Activated naive CD4-positive, alpha-beta T cell treated with anti-CD3 and anti-CD28 coated beads, Interleukin-2, amount 10 ng/mL, durations not matched to agents 7 days and 5 days (primary cell): ENCODE data around the gene CHMP4B.

ENCODE experiments used
- CTCF ChIA-PET: fragments of 350-600 bp; sonication (Branson Sonifier 250); formaldehyde crosslinking; loops from one replicate; lab custom pipeline; 2021; ENCODE audit warnings: antibody characterized with exemption; lab: Charles Lee
- DNase-seq: peaks from one replicate; pipeline ENCODE4 v3.0.0-alpha.2; 2020
- H3K27ac Mint-ChIP-seq: one replicate; pipeline ENCODE4 v1.8.0; 2021; ENCODE audit warnings: mild to moderate bottlenecking, moderate library complexity, mixed read lengths
- H3K27me3 Mint-ChIP-seq: one replicate; pipeline ENCODE4 v1.8.0; 2021; ENCODE audit warnings: mild to moderate bottlenecking, mixed read lengths
- H3K36me3 Mint-ChIP-seq: one replicate; pipeline ENCODE4 v1.8.0; 2021; ENCODE audit warnings: mixed read lengths
- H3K4me1 Mint-ChIP-seq: one replicate; pipeline ENCODE4 v1.8.0; 2021; ENCODE audit warnings: mixed read lengths
- H3K4me3 Mint-ChIP-seq: one replicate; pipeline ENCODE4 v1.8.0; 2021; ENCODE audit warnings: mild to moderate bottlenecking, moderate library complexity, mixed read lengths
- H3K9me3 Mint-ChIP-seq: one replicate; pipeline ENCODE4 v1.8.0; 2021; ENCODE audit warnings: mixed read lengths

CHMP4B gene

GRCh38 chr20:33843050-33843449 lies 31.9 kb downstream of the CHMP4B start:
- H3K4me3 Mint-ChIP-seq, result no peak overlapping the region
- no peaks in the 10 kb centered on the region for H3K27me3 Mint-ChIP-seq
- H3K4me1 Mint-ChIP-seq, result peaks cover 95% of the 10 kb centered on the region
- DNase-seq, result no peak
- H3K27ac Mint-ChIP-seq, result no peak overlapping the region
- H3K9me3 Mint-ChIP-seq, result no peaks in the 10 kb centered on the region
- peaks cover 34% of the 10 kb centered on the region for H3K36me3 Mint-ChIP-seq
- CTCF ChIA-PET, result no interaction called here

- Mint-ChIP-seq H3K27ac (peak overlapping the region; percentile 47), H3K4me1 (peaks cover 95% of the 10 kb centered on the region), H3K4me3 (no peak overlapping the region), H3K27me3 (no peaks in the 10 kb centered on the region), H3K36me3 (peaks cover 42% of the 10 kb centered on the region), H3K9me3 (no peaks in the 10 kb centered on the region)
- DNase-seq, result peak; percentile 46
- CTCF ChIA-PET, result no interaction called here
Measured at GRCh38 chr20:33843854-33844253, 32.7 kb downstream of the CHMP4B start.

DNA sequence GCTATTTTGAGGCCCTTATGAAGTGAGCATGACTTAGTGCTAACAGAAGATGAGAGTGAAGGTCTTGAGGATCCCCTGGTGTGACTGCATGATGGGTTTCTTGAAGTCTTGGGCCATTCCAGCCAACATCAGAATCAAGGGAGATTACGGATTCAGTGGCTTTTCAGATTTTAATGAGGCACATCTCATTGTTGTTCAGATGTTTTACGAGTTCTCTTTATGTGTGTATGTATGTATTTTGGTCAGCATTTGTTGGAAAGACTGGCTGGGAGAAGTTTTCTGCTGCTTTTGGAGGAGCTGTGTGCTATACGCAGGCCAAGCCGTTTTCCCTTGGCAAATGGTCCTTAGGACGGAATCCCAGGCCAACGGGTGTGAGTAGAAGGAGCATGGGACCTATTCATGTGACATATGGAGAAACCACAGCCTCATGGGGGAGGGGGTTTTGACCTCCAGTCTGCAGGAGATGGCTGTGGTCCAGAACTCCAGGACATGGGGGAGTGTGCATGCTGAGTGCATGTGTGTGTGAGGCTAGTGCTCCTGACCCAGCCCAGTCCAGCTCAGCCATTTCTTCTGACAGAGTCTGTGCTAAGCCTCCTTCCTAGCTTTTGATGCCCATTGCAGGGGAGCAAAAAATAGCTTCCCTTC lies 35.3 kb downstream of the CHMP4B start:
- Mint-ChIP-seq H3K4me3 (no peak overlapping the region), H3K27ac (no peak overlapping the region), H3K27me3 (no peaks in the 10 kb centered on the region), H3K9me3 (no peaks in the 10 kb centered on the region), H3K4me1 (peaks cover 96% of the 10 kb centered on the region), H3K36me3 (peaks cover 58% of the 10 kb centered on the region)
- no peak for DNase-seq
- CTCF ChIA-PET, result no interaction called here

- no peak overlapping the region for H3K4me3 Mint-ChIP-seq
- peaks cover 96% of the 10 kb centered on the region for H3K4me1 Mint-ChIP-seq
- DNase-seq, result no peak
- peaks cover 59% of the 10 kb centered on the region for H3K36me3 Mint-ChIP-seq
- CTCF ChIA-PET, result no interaction called here
- no peaks in the 10 kb centered on the region for H3K27me3 Mint-ChIP-seq
- H3K27ac Mint-ChIP-seq, result peak overlapping the region; percentile 30
- H3K9me3 Mint-ChIP-seq, result no peaks in the 10 kb centered on the region
Measured at GRCh38 chr20:33847006-33847405, 35.9 kb downstream of the CHMP4B start.

- no peak overlapping the region for H3K4me3 Mint-ChIP-seq
- H3K36me3 Mint-ChIP-seq, result peaks cover 69% of the 10 kb centered on the region
- no peaks in the 10 kb centered on the region for H3K9me3 Mint-ChIP-seq
- no peak for DNase-seq
- H3K27ac Mint-ChIP-seq, result no peak overlapping the region
- peaks cover 96% of the 10 kb centered on the region for H3K4me1 Mint-ChIP-seq
- CTCF ChIA-PET, result interaction anchor here (1.2 to 6.0 kb wide), 4 partner anchors 9 to 67 kb away, joined by 3 to 38 read pairs (median 5); no protein-coding TSS in a partner anchor
- no peaks in the 10 kb centered on the region for H3K27me3 Mint-ChIP-seq
Measured at GRCh38 chr20:33848391-33848790, 37.2 kb downstream of the CHMP4B start.

GRCh38 chr20:33850159-33850558 lies 39.0 kb downstream of the CHMP4B start:
- Mint-ChIP-seq H3K27ac (no peak overlapping the region), H3K27me3 (no peaks in the 10 kb centered on the region), H3K36me3 (peaks cover 80% of the 10 kb centered on the region), H3K4me1 (peaks cover 98% of the 10 kb centered on the region), H3K9me3 (no peaks in the 10 kb centered on the region), H3K4me3 (no peak overlapping the region)
- CTCF ChIA-PET, result interaction anchor here (1.1 to 6.0 kb wide), 4 partner anchors 11 to 220 kb away, joined by 3 to 38 read pairs (median 3); no protein-coding TSS in a partner anchor
- no peak for DNase-seq

DNA sequence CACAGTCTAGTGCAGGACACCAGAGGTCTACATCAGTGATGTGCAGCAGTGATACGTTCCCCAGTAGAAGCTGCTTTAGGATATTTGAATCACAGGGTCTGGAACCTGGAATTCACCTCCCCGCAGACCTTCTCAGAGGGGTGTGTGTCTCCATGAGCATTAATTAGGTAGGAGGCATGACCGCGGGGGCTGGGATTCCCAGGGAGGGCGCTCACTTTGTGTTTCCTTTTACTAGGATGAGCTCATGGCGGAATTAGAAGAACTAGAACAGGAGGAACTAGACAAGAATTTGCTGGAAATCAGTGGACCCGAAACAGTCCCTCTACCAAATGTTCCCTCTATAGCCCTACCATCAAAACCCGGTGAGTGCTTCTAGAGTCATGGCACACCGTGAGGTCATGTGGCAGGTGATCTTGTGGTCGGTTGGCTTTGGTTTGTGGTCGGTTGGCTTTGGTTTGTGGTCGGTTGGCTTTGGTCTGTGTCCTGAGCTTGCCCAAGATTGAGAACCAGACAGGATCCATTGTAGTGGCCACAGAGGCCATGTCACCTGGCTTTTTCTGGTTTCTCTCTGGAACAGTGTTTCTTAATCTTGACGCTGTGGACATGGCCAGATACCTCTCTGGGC lies 40.8 kb downstream of the CHMP4B start:
- H3K36me3 Mint-ChIP-seq, result peaks cover 84% of the 10 kb centered on the region
- H3K4me3 Mint-ChIP-seq, result no peak overlapping the region

DNA sequence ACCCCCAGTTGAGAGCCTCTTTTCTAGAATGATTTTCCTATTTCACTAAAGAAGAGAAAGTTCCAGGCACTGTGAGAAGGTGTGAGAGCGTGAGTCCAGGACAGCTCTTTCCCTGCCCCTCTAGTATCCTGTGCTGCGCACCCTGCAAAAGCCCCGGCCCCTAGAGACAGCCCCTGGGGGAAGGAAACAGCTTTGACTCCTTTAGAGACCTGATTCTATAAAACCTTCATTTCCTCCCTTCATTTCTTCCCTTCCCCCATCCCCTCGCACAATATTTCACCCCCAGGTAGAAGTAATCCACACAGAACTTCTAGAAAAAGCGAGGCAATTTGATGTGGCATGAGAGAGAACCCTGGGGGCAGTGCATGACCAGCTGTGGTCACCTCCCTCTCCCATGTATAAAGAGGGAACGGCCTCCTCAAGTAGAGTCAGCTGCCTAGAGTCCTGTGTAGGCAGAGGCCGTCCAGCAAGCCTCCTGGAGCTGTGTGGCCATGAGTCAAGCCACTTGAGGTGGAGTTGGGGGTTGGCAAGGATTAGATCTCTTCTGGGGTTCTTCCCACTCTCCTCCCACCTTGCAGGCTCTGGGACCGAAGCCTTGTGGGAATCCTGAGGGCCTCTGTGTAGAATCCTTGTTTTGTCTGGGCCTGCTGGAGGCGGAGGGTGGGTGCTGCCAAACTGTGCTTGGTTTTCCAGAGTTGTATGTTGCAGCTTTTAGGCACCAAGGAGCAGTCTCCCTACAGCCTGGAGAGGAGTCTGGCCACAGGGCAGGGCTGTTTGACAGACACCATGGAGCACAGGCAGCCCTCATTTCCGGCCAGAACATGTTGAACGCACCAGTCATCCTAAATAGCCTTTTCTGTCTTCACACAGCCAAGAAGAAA lies 41.7 kb downstream of the CHMP4B start:
- H3K27ac Mint-ChIP-seq, result peak overlapping the region; percentile 90
- DNase-seq, result no peak
- no peaks in the 10 kb centered on the region for H3K9me3 Mint-ChIP-seq
- no peaks in the 10 kb centered on the region for H3K27me3 Mint-ChIP-seq
- CTCF ChIA-PET, result interaction anchor here (1.5 to 6.0 kb wide), 3 partner anchors 8 to 61 kb away, joined by 3 to 38 read pairs (median 4); no protein-coding TSS in a partner anchor
- peaks cover 87% of the 10 kb centered on the region for H3K36me3 Mint-ChIP-seq
- H3K4me3 Mint-ChIP-seq, result peak overlapping the region; percentile 5
- peaks cover 94% of the 10 kb centered on the region for H3K4me1 Mint-ChIP-seq

More for the DNA sequence above, 40.8 kb downstream of the CHMP4B start:
- Mint-ChIP-seq H3K27ac (peak overlapping the region; percentile 90), H3K27me3 (no peaks in the 10 kb centered on the region), H3K9me3 (no peaks in the 10 kb centered on the region), H3K4me1 (peaks cover 93% of the 10 kb centered on the region)
- DNase-seq, result no peak
- CTCF ChIA-PET, result interaction anchor here (1.4 to 6.0 kb wide), 4 partner anchors 9 to 62 kb away, joined by 3 to 38 read pairs (median 4); no protein-coding TSS in a partner anchor

- Mint-ChIP-seq H3K27ac (peak overlapping the region; percentile 90), H3K4me3 (peak overlapping the region; percentile 5), H3K4me1 (peaks cover 94% of the 10 kb centered on the region), H3K9me3 (no peaks in the 10 kb centered on the region), H3K36me3 (peaks cover 89% of the 10 kb centered on the region), H3K27me3 (no peaks in the 10 kb centered on the region)
- CTCF ChIA-PET, result interaction anchor here (1.5 to 6.0 kb wide), 2 partner anchors 7 to 60 kb away, joined by 3 to 38 read pairs; no protein-coding TSS in a partner anchor
- DNase-seq, result peak; percentile 81
Measured at GRCh38 chr20:33853507-33853813, 42.3 kb downstream of the CHMP4B start.

DNA sequence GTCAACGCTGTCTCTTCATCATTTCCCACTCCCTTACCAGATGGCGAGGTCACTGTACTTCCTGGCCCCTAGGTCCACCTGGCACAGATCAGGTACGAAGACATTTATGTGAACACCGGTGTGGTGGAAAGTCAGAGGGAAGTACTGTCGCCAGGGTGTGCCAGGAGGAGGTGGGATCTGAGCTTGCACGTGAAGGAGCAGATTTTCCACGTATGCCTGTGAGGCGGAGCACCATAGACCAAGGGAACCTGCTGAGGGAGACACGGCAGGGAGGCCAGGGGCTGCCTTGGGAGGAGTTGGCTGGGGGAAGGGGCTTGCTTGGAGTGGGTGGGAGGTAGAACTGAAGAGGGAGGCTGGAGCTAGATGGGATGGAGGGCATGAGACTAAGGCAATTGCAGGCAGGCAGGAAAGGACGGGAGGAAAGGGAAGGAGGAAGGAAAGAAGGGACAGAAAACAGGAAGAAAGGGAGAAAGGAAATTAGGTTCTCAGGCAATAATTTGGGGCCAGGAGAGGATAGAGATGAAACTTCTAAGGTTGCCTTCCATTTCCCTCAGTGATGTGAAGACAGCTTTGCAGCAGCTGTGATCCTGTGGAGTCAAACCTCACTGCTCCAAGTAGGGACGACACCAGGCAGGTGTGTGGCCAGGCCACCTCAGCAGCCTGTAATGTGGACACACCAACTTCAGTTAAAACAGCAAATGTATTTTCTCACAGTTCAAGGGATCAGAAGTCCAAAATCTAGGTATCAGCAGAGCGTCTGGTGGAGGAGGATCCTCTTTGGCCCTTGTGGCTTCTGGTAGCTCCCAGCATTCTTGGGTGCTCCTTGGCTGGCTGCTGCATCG lies 46.8 kb downstream of the CHMP4B start:
- peak overlapping the region; percentile 94 for H3K27ac Mint-ChIP-seq
- CTCF ChIA-PET, result interaction anchor here (2.0 to 6.0 kb wide), 3 partner anchors 7 to 65 kb away, joined by 7 to 38 read pairs (median 21); no protein-coding TSS in a partner anchor
- DNase-seq, result no peak
- peaks cover 61% of the 10 kb centered on the region for H3K36me3 Mint-ChIP-seq
- no peaks in the 10 kb centered on the region for H3K9me3 Mint-ChIP-seq
- peak overlapping the region; percentile 9 for H3K4me3 Mint-ChIP-seq
- no peaks in the 10 kb centered on the region for H3K27me3 Mint-ChIP-seq
- peaks cover 84% of the 10 kb centered on the region for H3K4me1 Mint-ChIP-seq

DNA sequence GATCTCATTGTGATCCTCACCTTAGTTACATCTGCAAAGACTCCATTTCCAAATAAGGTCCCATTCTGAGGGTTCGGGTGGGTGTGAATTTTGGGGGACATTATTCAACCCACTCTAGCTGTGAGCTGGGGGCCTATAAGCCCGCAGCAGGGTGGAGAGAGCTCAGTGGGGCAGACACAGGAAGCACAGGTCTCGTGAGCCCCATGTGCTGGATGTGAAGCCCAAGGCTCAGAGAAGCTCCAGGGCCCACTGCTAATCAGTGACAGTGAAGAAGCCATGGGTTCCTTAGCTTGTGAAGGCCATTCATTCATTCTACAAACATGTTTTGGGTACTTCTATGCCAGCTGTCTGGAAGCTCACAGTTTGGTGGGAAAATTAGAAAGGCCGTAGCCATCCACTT lies 47.5 kb downstream of the CHMP4B start:
- H3K9me3 Mint-ChIP-seq, result no peaks in the 10 kb centered on the region
- peak; percentile 37 for DNase-seq
- H3K27me3 Mint-ChIP-seq, result no peaks in the 10 kb centered on the region
- H3K27ac Mint-ChIP-seq, result peak overlapping the region; percentile 94
- peaks cover 55% of the 10 kb centered on the region for H3K36me3 Mint-ChIP-seq
- H3K4me1 Mint-ChIP-seq, result peaks cover 81% of the 10 kb centered on the region
- CTCF ChIA-PET, result interaction anchor here (1.3 to 6.0 kb wide), 5 partner anchors 7 to 66 kb away, joined by 4 to 38 read pairs (median 7); no protein-coding TSS in a partner anchor
- H3K4me3 Mint-ChIP-seq, result peak overlapping the region; percentile 38

DNA sequence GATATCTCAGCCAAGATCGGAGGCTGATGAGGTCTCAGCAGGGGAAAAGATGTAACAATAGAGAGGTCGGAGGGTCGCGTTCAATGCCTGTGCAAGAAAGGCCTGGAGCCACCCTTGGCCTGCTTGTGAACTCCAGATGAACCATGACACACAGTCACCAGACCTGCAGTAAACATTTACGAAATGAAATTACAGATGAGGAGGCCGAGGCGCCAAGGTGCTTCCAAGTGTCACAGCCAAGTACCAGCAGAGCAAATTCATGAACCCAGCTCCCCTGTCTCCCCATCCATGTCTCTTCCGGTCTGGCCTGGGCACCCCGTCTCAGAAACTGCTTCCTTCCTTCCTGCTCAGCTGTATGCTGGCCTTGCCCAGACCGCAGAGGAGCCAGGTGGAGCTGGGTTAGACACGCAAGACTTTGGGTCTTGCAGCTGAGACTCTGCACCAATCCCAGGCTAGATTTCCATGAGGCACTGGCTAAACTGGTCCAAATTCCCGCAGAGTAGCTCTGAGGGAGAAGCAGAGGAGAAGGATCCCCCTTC lies 48.1 kb downstream of the CHMP4B start:
- Mint-ChIP-seq H3K36me3 (peaks cover 50% of the 10 kb centered on the region), H3K4me1 (peaks cover 78% of the 10 kb centered on the region), H3K4me3 (peak overlapping the region; percentile 38), H3K27ac (peak overlapping the region; percentile 94), H3K9me3 (no peaks in the 10 kb centered on the region), H3K27me3 (no peaks in the 10 kb centered on the region)
- peak; percentile 83 for DNase-seq
- CTCF ChIA-PET, result interaction anchor here (0.7 to 6.0 kb wide), 8 partner anchors 8 to 126 kb away, joined by 3 to 38 read pairs (median 4); no protein-coding TSS in a partner anchor

DNA sequence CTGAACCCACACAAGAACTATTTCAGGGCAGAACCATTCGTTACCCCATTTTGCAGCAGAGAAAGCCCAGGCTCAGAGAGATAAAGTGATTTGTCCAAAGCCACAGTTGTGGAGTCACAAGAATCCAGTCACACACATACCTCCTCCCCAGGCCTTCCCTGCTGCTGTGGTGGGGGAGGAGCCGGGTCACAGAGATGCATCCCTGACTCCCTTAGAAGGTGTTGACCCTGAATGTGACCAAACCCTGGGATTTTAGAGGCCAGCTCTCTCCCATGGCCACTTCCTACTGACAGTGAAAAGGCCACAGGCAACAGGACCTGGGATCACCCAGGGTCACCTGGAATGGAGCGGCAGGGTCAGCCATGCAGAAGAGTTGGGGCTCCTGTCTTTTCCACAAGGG lies 48.6 kb downstream of the CHMP4B start:
- H3K9me3 Mint-ChIP-seq, result no peaks in the 10 kb centered on the region
- peaks cover 44% of the 10 kb centered on the region for H3K36me3 Mint-ChIP-seq
- no peaks in the 10 kb centered on the region for H3K27me3 Mint-ChIP-seq
- peaks cover 75% of the 10 kb centered on the region for H3K4me1 Mint-ChIP-seq
- peak overlapping the region; percentile 38 for H3K4me3 Mint-ChIP-seq
- DNase-seq, result no peak
- CTCF ChIA-PET, result interaction anchor here (0.7 to 6.0 kb wide), 8 partner anchors 8 to 127 kb away, joined by 3 to 38 read pairs (median 4); no protein-coding TSS in a partner anchor
- peak overlapping the region; percentile 94 for H3K27ac Mint-ChIP-seq
